GM21381 (cell line): ENCODE data around the gene CLDND2.
"Not testable (repeated sequence)": the region's sequence is repeated elsewhere in the genome, so short reads cannot be mapped to it uniquely, and the experiment has no call there.

Experiments used
- ATAC-seq: cut with Tn5 transposase; IDR thresholded peaks from one replicate; pipeline ENCODE4 v1.9.1; 2021; ENCODE audit warnings: mild to moderate bottlenecking, moderate library complexity; ENCODE audit not compliant: unreplicated experiment

CLDND2 gene

GRCh38 chr19:51368366-51369282 lies at the start of gene CLDND2:
CLDND2 (minus strand) TSS chr19:51369003; CDS start chr19:51368577, 426 bp downstream.
- ATAC-seq, result no peak

- peak; percentile 20 for ATAC-seq
Measured at GRCh38 chr19:51417810-51418157, 49.0 kb upstream of the CLDND2 start.

- peak; percentile 60 for ATAC-seq
Measured at GRCh38 chr19:51417107-51417809, 48.5 kb upstream of the CLDND2 start, which contains the start of gene SIGLEC10. SIGLEC10 (minus strand) TSS chr19:51417642; CDS start chr19:51417581, 61 bp downstream.

GRCh38 chr19:51416422-51416821 lies 47.6 kb upstream of the CLDND2 start:
- ATAC-seq, result not testable (repeated sequence)

- no peak for ATAC-seq
Measured at GRCh38 chr19:51415187-51415586, 46.4 kb upstream of the CLDND2 start.

- ATAC-seq, result no peak
Measured at GRCh38 chr19:51410950-51411748, 42.3 kb upstream of the CLDND2 start.

- no peak for ATAC-seq
Measured at GRCh38 chr19:51407511-51408131, 38.8 kb upstream of the CLDND2 start.

- ATAC-seq, result no peak
Measured at GRCh38 chr19:51402117-51402516, 33.3 kb upstream of the CLDND2 start.

GRCh38 chr19:51399936-51400335 lies 31.1 kb upstream of the CLDND2 start:
- ATAC-seq, result not testable (repeated sequence)

- no peak for ATAC-seq
Measured at GRCh38 chr19:51399231-51399630, 30.4 kb upstream of the CLDND2 start.

GRCh38 chr19:51398096-51398704 lies 29.4 kb upstream of the CLDND2 start:
- ATAC-seq, result no peak

GRCh38 chr19:51397453-51397852 lies 28.6 kb upstream of the CLDND2 start:
- ATAC-seq, result not testable (repeated sequence)

GRCh38 chr19:51396175-51396574 lies 27.4 kb upstream of the CLDND2 start:
- no peak for ATAC-seq

- peak; percentile 84 for ATAC-seq
Measured at GRCh38 chr19:51394050-51394836, 25.4 kb upstream of the CLDND2 start.

GRCh38 chr19:51392701-51393100 lies 23.9 kb upstream of the CLDND2 start:
- no peak for ATAC-seq

- ATAC-seq, result no peak
Measured at GRCh38 chr19:51391073-51391611, 22.3 kb upstream of the CLDND2 start.

- no peak for ATAC-seq
Measured at GRCh38 chr19:51389143-51389542, 20.3 kb upstream of the CLDND2 start.

- no peak for ATAC-seq
Measured at GRCh38 chr19:51387924-51388389, 19.2 kb upstream of the CLDND2 start, which contains the start of gene LIM2. LIM2 (minus strand) TSS chr19:51387974; CDS start chr19:51387443, 531 bp downstream.
